Measurements from ENCODE around the gene DLX5.

GRCh38 chr7:96993094-96993865, 31.4 kb downstream of the DLX5 start:
- TF ChIP-seq POLR2A (IDR thresholded peaks at IDR 0.05) (no peak), CTCF (IDR thresholded peaks at IDR 0.05) (no peak)

Data from suprapubic skin (tissue), 3 donors.